Uterus (tissue), 2 donors: ENCODE data around the gene PRIM2.
"Not testable (repeated sequence)": the region's sequence is repeated elsewhere in the genome, so short reads cannot be mapped to it uniquely, and the experiment has no call there.

Source experiments
- CTCF ChIP-seq, 4 experiments: fragments of 200-600 bp in 2 of 4; fragments of 450-650 bp in 2 of 4; sonication (generic) in 2 of 4; IDR thresholded peaks; one replicate each; pipeline ENCODE4 v1.5.1; 2016 to 2019; ENCODE audit warnings: antibody characterized with exemption in 4 of 4, mild to moderate bottlenecking in 2 of 4, moderate library complexity in 1 of 4
- POLR2A ChIP-seq, 2 donors: fragments of 450-650 bp; IDR thresholded peaks; one replicate each; pipeline ENCODE4 v1.6.1; 2016; ENCODE audit warnings: antibody characterized with exemption in 2 of 2, mild to moderate bottlenecking in 1 of 2, moderate library complexity in 1 of 2

GRCh38 chr6:57359766-57360165 is 42.3 kb downstream of the PRIM2 start:
- not testable (repeated sequence) for TF ChIP-seq CTCF, POLR2A (IDR thresholded peaks at IDR 0.05)
